WTC11 (cell line): ENCODE data around the gene CEBPZOS. TPM values are rescaled to one million over a fixed set of nuclear protein-coding genes. Genes with fewer than 3 reads are reported as not detected.
"Not testable (repeated sequence)": the region's sequence is repeated elsewhere in the genome, so short reads cannot be mapped to it uniquely, and the experiment has no call there.

Experiments used
- ATAC-seq: fragments of 200-7000 bp; cut with Tn5 transposase; 2 replicates; pipeline ENCODE4 v1.10.0; 2021; ENCODE audit warnings: mild to moderate bottlenecking, moderate library complexity
- CTCF ChIA-PET: fragments of 300-600 bp; sonication (Branson Sonifier 250); formaldehyde crosslinking; loops from one replicate; lab custom pipeline; 2021; ENCODE audit warnings: antibody characterized with exemption; lab: Charles Lee
- POLR2A ChIA-PET: fragments of 350-600 bp; sonication (Branson Sonifier 250); formaldehyde crosslinking; loops from one replicate; lab custom pipeline; 2021; ENCODE audit warnings: antibody characterized with exemption; lab: Charles Lee
- DNase-seq: peaks from one replicate; pipeline ENCODE4 v3.0.0; 2021; ENCODE audit warnings: low spot score
- H3K27ac Mint-ChIP-seq: 2 replicates; pipeline ENCODE4 v1.8.0; 2021; ENCODE audit warnings: mixed read lengths
- H3K27me3 Mint-ChIP-seq: 2 replicates; pipeline ENCODE4 v1.8.0; 2021; ENCODE audit warnings: low read depth, mild to moderate bottlenecking, moderate library complexity, mixed read lengths
- H3K36me3 Mint-ChIP-seq: 2 replicates; pipeline ENCODE4 v1.8.0; 2021; ENCODE audit warnings: mixed read lengths
- H3K4me1 Mint-ChIP-seq: 2 replicates; pipeline ENCODE4 v1.8.0; 2022; ENCODE audit warnings: mixed read lengths
- H3K4me3 Mint-ChIP-seq: 2 replicates; pipeline ENCODE4 v1.8.0; 2021; ENCODE audit warnings: mild to moderate bottlenecking, moderate library complexity, mixed read lengths
- H3K9me3 Mint-ChIP-seq: 2 replicates; pipeline ENCODE4 v1.8.0; 2021; ENCODE audit warnings: mixed read lengths
- AFF4 ChIP-seq: sonication (generic); formaldehyde crosslinking; IDR thresholded peaks from 2 replicates; pipeline ENCODE4 v1.8.1; 2023; ENCODE audit warnings: mild to moderate bottlenecking, missing genetic modification reagents, borderline replicate concordance
- E2F4 ChIP-seq: sonication (generic); formaldehyde crosslinking; IDR thresholded peaks from 2 replicates; pipeline ENCODE4 v1.8.1; 2022; ENCODE audit warnings: low read depth, mild to moderate bottlenecking, moderate library complexity, missing genetic modification reagents, borderline replicate concordance
- FOXK1 ChIP-seq: sonication (generic); formaldehyde crosslinking; IDR thresholded peaks from 2 replicates; pipeline ENCODE4 v1.8.0; 2022; ENCODE audit warnings: mild to moderate bottlenecking, moderate library complexity, missing genetic modification reagents
- FOXP1 ChIP-seq: sonication (generic); formaldehyde crosslinking; IDR thresholded peaks from 2 replicates; pipeline ENCODE4 v1.8.0; 2022; ENCODE audit warnings: missing genetic modification reagents, mild to moderate bottlenecking, moderate library complexity, borderline replicate concordance
- FOXP4 ChIP-seq: sonication (generic); formaldehyde crosslinking; IDR thresholded peaks from 2 replicates; pipeline ENCODE4 v1.8.0; 2022; ENCODE audit warnings: mild to moderate bottlenecking, missing genetic modification reagents
- IRF1 ChIP-seq: sonication (generic); formaldehyde crosslinking; IDR thresholded peaks from 2 replicates; pipeline ENCODE4 v1.8.0; 2023; ENCODE audit warnings: missing genetic modification reagents
- IRF2 ChIP-seq: sonication (generic); formaldehyde crosslinking; IDR thresholded peaks from 2 replicates; pipeline ENCODE4 v1.8.0; 2022; ENCODE audit warnings: low read depth, missing genetic modification reagents, borderline replicate concordance
- NFATC4 ChIP-seq: fragments of 250-450 bp; sonication (Bioruptor Pico); IDR thresholded peaks from 2 replicates; pipeline ENCODE4 v1.9.0; 2021; ENCODE audit warnings: mild to moderate bottlenecking
- NFE2L1 ChIP-seq: sonication (generic); formaldehyde crosslinking; IDR thresholded peaks from 2 replicates; pipeline ENCODE4 v1.8.1; 2023; ENCODE audit warnings: missing genetic modification reagents
- TEAD1 ChIP-seq: sonication (generic); formaldehyde crosslinking; IDR thresholded peaks from 2 replicates; pipeline ENCODE4 v1.8.0; 2022; ENCODE audit warnings: mild to moderate bottlenecking, missing genetic modification reagents
- ZBTB21 ChIP-seq: sonication (generic); formaldehyde crosslinking; IDR thresholded peaks from 2 replicates; pipeline ENCODE4 v1.8.1; 2023; ENCODE audit warnings: mild to moderate bottlenecking, missing genetic modification reagents, borderline replicate concordance
- ZBTB43 ChIP-seq: sonication (generic); formaldehyde crosslinking; IDR thresholded peaks from 2 replicates; pipeline ENCODE4 v1.8.1; 2023; ENCODE audit warnings: mild to moderate bottlenecking, missing genetic modification reagents
- ZNF232 ChIP-seq: sonication (generic); formaldehyde crosslinking; IDR thresholded peaks from 2 replicates; pipeline ENCODE4 v1.8.0; 2022; ENCODE audit warnings: mild to moderate bottlenecking, missing genetic modification reagents
- ZNF281 ChIP-seq: sonication (generic); formaldehyde crosslinking; IDR thresholded peaks from 2 replicates; pipeline ENCODE4 v1.8.0; 2023; ENCODE audit warnings: mild to moderate bottlenecking, missing genetic modification reagents
- ZNF532 ChIP-seq: fragments of 250-450 bp; sonication (Bioruptor Pico); IDR thresholded peaks from 2 replicates; pipeline ENCODE4 v1.9.0; 2021; ENCODE audit warnings: mild to moderate bottlenecking, borderline replicate concordance
- total RNA-seq: library from RNA; stranded (reverse); gene quantifications from 3 replicates; pipeline ENCODE4 v1.2.3, GENCODE V29; 2021

CEBPZOS gene
- total RNA-seq, 1 experiment from 2014 or later, result 129 TPM

- H3K27me3 Mint-ChIP-seq, POLR2A ChIA-PET: not testable (repeated sequence)
- Mint-ChIP-seq H3K9me3 (peaks cover 55% of the 10 kb centered on the region), H3K27ac (peak overlapping the region; percentile 96), H3K4me1 (peaks cover 66% of the 10 kb centered on the region), H3K36me3 (peaks cover 98% of the 10 kb centered on the region), H3K4me3 (peak overlapping the region; percentile 6)
- CTCF ChIA-PET, result interaction anchor here (0.8 to 1.3 kb wide), 2 partner anchors 14 to 25 kb away, joined by 3 to 4 read pairs; no protein-coding TSS in a partner anchor
- peak; percentile 8 for ATAC-seq
- TF ChIP-seq IRF1 (CRISPR knock-in tag) (peak; percentile 79; the same call in 1 of the 2 replicates), TEAD1 (CRISPR knock-in tag) (peak; percentile 76; the same call in 1 of the 2 replicates)
- peak; percentile 25 for DNase-seq
Observed at GRCh38 chr2:37205071-37205661, 8.9 kb downstream of the CEBPZOS start.

GRCh38 chr2:37205689-37206341 lies 9.5 kb downstream of the CEBPZOS start:
- H3K27ac Mint-ChIP-seq, result peak overlapping the region; percentile 96
- ChIA-PET POLR2A (no interaction called here), CTCF (interaction anchor here (1.3 kb wide), 1 partner anchor 25 kb away, joined by 3 read pairs; no protein-coding TSS in a partner anchor)
- peaks cover 98% of the 10 kb centered on the region for H3K36me3 Mint-ChIP-seq
- H3K4me3 Mint-ChIP-seq, result peak overlapping the region; percentile 6
- ATAC-seq (peak; percentile 93), DNase-seq (peak; percentile 37)
- H3K9me3 Mint-ChIP-seq, result peaks cover 60% of the 10 kb centered on the region
- H3K27me3 Mint-ChIP-seq, result no peaks in the 10 kb centered on the region; the same call in 1 of the 2 replicates
- H3K4me1 Mint-ChIP-seq, result peaks cover 63% of the 10 kb centered on the region
- no peak for TF ChIP-seq FOXP1 (CRISPR knock-in tag)
- peak; percentile 57; the same call in 1 of the 2 replicates for TF ChIP-seq TEAD1 (CRISPR knock-in tag)
- no peak for TF ChIP-seq ZBTB21
- no peak for TF ChIP-seq NFATC4 (CRISPR knock-in tag)
- TF ChIP-seq ZNF281 (CRISPR knock-in tag), result no peak
- no peak for TF ChIP-seq IRF2 (CRISPR knock-in tag)
- TF ChIP-seq AFF4 (CRISPR knock-in tag), result no peak
- TF ChIP-seq ZBTB43 (CRISPR knock-in tag), result no peak
- TF ChIP-seq NFE2L1 (CRISPR knock-in tag), result no peak
- TF ChIP-seq ZNF232 (CRISPR knock-in tag), result no peak
- TF ChIP-seq ZNF532 (CRISPR knock-in tag), result peak; percentile 80; the same call in 1 of the 2 replicates
- TF ChIP-seq FOXP4 (CRISPR knock-in tag), result 0 out of 2 replicates have a peak, but pooled peaks have one; percentile 37
- no peak for TF ChIP-seq E2F4 (CRISPR knock-in tag)
- peak; percentile 40; the same call in 1 of the 2 replicates for TF ChIP-seq FOXK1
